SK-N-MC (cell line): ENCODE results near the gene RXFP4.

Experiments used
- EZH2 ChIP-seq: fragments of 200-600 bp; sonication (generic); IDR thresholded peaks from one replicate; pipeline ENCODE4 v1.6.1; 2017; ENCODE audit warnings: antibody characterized with exemption
- POLR2AphosphoS5 ChIP-seq: IDR thresholded peaks from 2 replicates; pipeline ENCODE4 v1.6.1; 2012; ENCODE audit warnings: mild to moderate bottlenecking, low read depth, low read length, borderline replicate concordance

- TF ChIP-seq EZH2 (no peak), POLR2AphosphoS5 (no peak)
Measured at GRCh38 chr1:155942578-155943141, 1.2 kb downstream of the RXFP4 start.
